ENCODE measurements around the gene TCF4.

GRCh38 chr18:55539240-55539639 is 48.8 kb downstream of the TCF4 start:
- no peak for TF ChIP-seq CTCF (IDR thresholded peaks at IDR 0.05)
- TF ChIP-seq POLR2A (IDR thresholded peaks at IDR 0.05): no peak
